ENCODE results near the gene RABL3.

Gene RABL3

GRCh38 chr3:120637851-120638559 is 104.3 kb downstream of the RABL3 start:
- DNase-seq (ENCODE audit: low spot score): no peak
- Histone ChIP-seq H3K27ac (no peak overlapping the region), H3K4me3 (no peak overlapping the region)
- TF ChIP-seq CTCF (IDR thresholded peaks at IDR 0.05): no peak

GRCh38 chr3:120636795-120637401 is 105.4 kb downstream of the RABL3 start:
- no peak for TF ChIP-seq CTCF (IDR thresholded peaks at IDR 0.05)
- DNase-seq (ENCODE audit: low spot score): no peak
- no peak overlapping the region for H3K27ac ChIP-seq
- no peak overlapping the region for H3K4me3 ChIP-seq
